Stimulated activated CD4-positive, alpha-beta T cell treated with anti-CD3 and anti-CD28 coated beads, Interleukin-4, amount 100 ng/mL, for 1 hour (primary cell): ENCODE measurements around the gene BCAS3.

Experiments used
- DNase-seq: peaks from one replicate; pipeline ENCODE4 v3.0.0-alpha.2; 2020

BCAS3 gene

DNA sequence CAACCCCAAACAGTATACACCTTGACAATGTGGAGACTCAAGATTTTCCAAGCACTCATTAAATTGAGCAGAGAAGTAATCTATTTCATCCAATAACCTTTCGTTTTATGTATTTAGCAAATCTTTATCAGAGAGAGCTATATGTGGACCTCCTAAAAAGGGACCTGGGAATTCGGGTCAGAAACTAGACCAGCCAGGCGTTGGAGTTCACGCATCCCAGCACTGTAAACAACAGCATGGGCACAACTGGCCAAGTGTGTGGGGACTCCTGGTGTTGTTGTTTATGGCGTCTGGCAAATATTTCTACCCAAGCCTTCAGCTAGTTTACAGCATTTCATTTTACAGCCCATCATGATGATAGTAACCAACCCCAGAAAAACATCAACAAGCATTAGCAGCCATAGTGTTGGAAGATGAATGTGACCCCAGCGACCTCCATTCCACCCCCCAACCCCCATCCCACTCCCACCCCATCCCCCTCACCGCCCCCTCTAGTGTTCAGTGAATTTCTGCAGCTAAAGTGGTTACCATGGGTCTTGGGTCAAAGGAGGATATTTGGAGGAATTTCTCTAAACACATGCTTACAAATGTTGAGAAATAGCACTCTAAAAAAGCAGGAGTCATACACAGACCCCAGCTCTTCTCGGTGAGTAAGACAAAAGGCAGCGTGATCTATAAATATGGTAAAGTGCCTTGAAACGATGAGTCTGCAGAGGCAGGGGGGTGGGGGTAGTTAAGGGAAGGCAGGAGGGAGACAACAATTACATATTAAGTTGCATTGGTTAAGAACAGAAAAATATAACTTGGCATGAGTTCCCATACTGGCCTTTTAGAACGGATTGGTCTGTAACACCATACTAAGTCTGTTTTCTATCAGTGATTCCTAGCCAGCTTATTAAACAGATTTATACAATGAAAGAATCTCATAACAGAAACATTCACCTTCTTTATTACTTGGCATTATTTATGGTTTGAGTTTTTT, 630.5 kb downstream of the BCAS3 start:
- DNase-seq, result no peak

DNA sequence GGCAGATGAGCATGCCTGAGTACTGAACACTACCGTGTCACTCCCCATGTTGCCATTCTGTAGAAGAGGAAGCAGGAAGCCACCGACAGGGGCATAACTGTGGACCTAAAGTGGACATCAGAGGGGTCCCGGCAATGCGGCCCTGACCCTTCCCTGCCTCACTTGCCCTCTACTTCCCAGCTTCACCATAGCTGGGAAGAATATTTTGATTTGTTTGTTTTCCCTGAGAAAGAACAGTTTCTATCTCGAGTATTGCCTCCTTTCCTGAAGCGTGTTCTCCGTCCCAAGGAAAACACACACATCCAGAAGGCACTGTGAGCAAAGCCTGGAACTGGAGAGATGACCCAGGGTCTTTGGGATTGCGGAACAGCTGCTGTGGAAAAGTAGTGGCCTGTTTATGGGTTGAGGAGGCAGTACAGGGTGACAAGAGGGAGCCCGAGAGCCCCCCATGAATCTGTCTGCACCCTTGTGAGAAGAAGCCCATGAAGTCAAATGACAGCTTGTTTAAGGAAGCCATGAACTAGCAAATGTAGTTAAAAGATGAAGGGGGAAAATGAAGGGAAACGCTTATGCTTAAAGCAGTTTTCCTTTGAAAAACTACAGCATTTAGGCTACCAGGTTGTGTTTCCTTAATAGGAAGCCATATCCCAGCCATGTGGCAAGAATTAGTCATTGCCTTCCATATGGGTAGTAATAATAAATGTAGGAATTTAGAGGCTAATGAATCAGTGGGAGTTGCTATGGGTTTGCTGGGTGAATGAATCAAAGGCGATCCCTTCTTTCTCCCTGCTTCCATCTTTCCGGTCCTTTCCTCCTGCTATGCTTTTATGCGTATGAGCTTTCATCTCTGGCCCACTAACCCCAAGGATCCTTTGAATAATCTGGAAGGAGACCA, 632.0 kb downstream of the BCAS3 start:
- no peak for DNase-seq

DNA sequence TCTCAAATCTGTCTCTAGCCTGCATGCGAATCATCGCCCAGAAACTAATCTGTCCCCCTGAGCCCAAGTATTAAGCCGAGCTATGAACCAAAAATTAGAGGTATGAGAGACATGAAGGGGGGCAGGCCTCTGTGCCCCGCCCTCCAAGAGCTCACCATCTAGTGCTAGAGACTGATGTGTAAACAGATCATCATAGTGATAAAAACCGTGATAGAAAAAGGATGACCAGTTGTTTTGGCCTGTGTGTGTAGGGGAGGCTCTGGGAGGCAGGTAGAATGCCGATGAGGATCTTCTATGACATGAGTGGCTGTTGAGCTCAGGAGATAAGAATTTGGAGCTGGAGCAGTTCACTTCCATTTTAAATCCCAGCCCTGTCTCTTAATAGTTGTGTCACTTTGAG, 632.9 kb downstream of the BCAS3 start:
- no peak for DNase-seq

DNA sequence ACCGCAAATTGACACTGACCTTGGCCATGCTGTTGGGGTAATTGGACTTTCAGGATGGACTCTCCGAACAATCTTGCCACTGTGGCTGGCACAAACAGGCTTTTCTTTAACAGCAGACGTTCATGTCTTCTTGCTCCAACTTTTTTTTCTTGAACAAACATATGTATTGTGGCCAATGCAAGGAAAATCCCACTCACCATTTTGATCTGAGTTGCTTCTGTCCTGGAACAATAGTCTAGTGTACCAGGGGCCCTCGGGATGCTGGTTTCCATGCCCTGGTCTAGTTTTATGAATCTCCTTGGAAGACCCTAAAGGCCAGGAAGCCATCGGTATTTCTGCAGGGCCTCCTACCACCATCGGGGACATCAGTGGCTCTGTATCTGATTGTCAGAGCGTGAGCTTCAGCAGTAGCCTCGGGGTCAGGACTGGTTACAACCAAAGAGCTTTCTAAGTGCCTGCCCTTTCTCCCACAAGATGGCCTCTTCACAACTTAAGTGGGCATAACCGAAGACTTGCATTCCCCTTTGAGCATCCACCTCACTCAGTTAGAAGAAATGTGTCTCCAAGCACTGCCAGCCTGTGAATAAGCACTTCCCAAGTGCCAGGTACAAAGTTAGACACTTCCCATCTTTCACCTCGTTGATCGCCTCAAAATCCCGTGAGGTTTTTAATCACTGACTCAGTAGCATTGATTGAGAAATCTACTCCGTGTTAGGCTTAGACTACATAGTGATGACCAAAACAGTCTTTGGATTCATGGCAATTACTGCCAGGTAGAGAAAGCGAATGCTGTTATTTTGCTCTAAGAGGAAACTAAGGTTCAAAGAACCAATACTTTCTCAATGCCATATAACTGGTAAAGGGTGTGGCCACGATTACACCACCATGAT, 635.0 kb downstream of the BCAS3 start:
- DNase-seq, result no peak

DNA sequence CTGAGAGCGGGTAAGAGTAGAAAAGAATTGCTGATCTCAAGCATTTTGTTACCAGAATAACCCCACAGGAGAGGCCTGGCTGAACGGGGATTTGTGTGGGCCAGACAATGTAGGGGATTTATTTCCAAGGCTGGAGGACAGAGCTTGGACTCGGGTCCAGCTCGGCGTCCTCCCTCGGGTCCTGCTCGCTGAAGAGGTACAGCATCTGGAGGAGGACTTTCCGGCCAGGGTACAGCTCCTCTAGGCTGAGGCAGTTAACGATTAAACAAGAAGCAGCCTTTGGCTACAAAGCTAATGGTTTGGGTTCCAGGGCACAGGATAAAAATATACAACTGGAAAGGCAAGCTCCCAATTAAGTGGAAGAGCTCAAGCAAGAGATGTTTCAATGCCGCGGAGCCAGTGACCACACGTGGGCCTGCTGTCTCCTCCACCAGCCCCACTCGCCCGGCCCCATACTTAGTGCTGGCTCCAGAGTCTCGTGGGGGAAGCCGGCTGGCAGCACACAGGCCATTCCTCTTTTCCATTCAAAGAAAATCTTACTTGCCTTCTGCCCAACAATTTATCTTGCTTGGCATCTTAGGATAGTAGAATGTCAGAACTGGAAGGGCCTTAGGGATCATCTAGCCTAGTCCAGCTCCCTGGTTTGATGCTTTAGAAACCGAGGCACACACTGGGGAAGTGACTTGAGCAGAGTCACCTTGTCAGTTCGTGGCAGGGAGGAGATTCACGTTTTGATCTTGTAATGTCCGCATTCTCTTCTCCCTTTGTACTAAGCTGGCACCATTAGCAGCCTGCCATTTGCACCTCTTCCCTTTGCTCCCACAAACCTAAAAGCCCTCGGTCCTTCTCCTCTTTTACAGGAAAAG, 636.0 kb downstream of the BCAS3 start:
- no peak for DNase-seq

DNA sequence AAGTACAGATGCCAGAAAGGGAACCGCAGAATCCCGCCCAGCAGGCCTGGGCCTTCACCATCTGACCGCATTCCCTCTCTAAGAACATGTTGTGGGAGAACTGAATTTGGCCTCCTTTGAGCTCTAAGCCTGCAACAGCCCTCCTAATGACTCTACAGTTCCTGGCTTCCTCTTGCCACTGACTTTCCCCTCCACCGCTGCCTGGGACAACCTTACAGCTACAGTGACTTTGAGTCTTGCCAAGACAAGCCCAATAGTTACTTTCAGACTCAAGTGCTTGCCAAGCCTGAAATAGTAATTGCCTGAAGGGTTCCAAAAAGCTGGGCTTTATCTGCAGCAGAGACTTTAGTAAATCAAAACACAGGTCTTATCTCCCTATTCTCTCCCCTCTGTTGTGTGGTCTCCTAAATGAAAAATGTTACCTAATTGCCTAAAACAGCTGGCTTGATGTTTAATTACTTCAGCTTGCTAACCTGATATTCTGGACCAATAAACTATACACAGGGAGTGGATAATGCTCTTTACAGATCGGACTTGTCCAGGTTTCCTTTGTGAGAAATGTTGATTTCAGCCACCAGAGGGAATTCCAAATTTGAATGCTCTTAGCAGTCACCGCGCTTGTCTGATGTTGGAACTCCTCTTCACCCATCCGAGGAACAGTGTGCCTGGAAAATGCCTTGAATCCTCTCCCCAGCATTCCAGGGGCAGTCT, 636.9 kb downstream of the BCAS3 start:
- no peak for DNase-seq

DNA sequence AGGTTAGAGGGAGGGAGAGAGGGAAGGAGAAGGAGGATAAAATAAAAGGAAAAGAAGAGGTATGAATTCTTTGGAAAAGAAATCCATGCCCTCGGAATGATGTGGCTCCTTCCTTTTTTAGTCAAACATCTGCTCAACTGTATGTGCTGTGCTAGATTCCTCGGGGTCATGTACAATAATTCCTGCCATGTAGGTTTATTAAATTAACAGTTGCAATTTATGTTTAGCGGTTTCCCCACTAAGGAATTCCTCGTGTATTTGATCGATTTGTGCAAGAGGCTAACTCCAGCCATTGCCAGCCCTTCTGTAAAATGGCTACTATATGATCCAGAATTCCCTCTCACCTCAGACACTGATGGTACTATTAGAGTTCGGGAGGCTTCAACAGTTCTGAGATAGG, 639.0 kb downstream of the BCAS3 start:
- no peak for DNase-seq

DNA sequence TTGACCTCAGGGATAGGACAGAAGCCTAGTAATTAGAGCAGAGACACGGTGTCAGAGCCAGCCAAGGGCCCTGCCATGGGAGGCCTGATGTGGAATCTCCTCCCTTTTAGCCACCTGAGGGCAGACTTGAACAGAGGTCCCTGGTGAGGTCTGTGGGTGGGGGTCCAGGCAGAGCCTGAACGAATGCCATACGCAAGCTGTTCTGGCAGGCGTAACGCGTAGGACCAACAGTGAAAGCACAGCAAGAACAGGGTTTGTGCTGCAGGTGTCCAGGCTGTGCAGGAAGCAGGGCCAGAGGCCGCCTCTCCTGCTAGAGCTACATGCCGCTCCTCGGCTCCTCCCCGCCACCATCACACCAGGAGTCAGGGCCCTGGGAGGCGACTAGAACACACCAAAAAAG, 640.1 kb downstream of the BCAS3 start:
- DNase-seq, result no peak

DNA sequence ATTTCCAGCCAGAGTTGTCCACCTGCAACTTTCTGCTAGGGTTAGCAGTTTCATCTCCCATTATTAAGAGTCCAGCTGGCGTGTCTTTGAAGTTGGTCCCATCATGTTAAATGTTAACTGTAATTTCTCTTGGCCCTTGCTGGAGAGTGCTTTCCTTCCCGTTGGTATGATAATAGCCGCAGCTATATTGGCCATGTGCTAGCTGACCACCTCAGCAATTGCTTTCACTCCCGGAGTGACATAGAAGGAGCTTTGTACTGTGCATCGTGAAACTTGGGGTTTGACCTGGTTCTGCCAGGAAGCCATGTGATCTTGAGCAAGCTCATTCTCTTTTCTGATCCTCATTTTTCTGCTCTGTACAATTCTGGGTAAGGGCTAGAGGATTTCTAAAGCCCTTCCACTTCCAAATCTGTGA, 641.0 kb downstream of the BCAS3 start:
- DNase-seq, result no peak

DNA sequence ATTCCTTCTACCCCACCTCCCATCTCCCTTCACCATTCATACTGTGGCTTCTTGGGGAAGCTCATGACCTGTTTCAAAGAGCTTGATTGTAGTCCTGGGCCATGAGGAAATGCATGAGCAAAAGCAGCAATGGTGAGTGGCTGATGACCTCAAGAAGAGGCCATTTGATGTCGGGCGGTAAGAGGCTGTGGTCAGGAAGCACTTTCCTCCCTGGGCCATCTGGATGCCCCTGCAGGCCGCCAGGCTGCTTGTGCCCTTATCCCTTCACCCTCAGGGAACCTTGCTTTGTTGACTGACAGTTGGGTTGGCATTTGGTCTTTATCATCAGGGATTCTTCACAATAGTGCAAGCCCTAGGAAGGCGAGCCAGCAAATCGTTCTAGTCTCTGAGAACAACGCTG, 643.7 kb downstream of the BCAS3 start:
- no peak for DNase-seq

DNA sequence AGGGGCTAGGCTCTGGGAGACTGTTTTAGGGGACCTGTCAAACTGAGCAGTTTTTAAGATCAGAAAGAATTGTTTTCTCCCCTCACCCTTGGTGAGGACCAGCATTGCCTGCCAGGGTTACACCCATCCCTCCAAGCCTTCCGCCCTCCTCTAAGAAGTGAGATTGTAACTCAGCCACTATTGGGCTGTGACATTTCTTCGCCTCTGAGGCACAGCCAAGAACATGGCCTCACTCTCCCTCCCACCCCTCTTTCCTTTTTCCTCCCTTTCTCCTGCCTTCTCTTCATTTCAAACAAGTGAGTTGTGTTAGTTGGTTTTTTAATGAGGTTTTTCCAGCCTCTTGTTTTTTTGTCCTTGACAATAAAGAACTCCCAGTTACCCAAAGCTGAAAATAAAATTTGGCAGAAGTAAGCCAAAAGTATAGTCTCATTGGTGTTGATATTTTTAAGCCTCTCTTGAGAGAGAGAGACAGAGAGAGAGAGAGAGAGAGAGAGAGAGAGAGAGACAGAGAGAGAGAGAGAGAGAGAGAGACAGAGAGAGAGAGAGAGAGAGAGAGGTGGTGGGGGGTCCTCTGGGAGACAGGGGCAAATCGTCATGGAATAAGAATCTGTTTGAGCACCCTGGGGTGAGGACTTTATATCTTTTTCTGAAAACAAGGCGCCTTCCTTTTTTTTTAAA, 644.8 kb downstream of the BCAS3 start:
- DNase-seq, result no peak

DNA sequence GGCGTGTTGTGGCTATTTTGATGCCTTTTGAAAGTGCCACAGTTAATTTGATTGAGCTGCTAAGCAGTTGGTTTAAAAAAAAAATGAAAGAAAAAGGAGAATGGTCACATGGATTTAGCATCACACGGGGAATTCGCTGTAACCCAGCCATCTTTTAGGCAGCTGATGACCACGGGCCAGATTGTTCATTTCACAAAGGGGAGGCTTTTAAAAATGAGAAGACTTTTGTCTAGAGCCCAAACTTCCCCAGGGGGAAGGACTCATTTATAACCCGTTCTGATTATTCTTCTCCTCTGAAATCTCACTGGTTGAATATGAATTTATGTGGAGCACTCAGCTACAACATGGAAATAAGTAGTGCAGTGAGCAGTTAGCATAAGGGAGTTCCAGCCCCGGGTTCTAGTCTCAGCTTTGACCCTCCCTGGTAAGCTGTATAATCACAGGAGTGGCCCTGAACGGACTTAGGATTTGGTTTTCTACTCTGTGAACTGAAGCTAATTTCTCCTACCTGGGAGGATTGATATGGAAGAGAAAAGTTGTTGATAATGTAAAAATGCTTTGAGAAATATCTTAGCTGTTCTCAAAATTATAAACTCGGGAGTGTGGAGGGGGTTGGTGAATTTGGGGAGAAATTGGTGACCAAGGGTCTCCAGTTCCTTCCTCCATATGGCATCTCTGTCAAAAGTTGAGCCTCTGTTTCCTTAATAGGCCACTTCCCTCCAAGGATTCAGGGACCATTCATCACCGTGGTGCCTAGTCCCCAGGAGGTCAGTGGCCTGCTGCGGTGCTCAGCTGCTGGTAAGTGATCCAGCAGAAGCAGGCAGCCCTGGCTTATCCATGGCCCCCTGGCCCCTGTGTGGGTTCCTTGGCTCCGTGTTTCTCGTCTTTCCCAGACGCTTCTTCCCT, 645.6 kb downstream of the BCAS3 start:
- DNase-seq, result no peak

DNA sequence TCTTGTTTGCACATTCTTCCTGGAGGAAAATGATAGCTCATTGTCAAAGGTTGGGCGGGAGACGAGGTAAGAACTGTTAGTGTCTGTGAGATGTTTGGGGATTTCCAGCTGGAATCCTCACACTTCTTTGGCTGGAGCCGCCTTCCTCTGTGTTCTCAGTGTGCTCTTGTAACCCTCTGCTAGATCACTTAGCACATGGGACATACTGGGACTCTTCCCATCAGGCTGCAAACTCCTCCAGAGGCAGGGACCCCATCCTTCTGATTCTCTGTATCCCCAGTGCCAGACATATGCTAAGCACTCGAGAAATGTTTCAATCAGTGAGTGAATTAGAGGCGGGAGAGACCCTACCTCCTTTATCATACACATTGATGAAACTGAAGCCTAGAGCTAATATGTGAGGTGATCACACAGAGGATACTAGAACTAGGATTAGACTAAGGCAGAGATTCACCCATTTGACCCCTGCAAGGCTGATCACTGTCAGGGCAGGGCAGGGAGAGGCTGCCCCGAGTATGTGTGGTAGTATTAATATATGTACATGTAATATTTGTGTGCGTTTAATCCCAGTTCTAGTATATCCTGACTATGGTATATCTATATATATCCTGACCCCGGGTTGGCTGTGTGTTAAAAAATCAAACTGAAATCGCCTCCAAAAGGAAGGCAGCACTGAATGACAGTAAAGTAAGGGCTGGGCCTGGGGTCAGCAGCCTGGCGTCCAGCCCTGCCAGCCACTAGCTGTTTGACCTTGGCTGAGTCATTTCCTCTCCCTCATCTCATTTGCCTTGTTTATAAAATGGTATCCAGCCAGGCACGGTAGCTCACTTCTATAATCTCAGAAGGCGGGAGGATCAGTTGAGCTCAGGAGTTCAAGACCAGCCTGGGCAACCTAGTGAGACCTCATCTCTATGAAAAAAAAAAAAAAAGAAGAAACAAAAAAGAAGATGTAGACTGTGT, 646.5 kb downstream of the BCAS3 start:
- DNase-seq, result no peak

DNA sequence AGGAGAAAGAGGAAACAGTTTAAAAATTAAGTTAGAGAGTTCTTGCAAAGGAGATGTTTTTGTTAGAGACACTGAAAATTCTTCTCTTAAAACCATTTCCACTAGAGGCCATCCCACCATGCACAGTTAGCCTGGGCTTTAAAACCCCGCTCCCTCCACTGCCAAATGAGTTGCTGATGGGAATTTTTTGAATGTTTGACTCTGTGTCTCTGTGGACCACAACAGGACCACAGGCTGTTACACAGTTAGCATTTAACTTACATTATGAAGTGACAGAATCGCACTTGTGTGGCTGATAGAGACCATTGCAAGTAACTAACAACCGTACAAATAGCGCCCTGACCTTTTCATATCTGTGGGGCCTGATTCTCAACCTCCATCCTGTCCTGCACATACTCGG, 647.3 kb downstream of the BCAS3 start:
- no peak for DNase-seq

DNA sequence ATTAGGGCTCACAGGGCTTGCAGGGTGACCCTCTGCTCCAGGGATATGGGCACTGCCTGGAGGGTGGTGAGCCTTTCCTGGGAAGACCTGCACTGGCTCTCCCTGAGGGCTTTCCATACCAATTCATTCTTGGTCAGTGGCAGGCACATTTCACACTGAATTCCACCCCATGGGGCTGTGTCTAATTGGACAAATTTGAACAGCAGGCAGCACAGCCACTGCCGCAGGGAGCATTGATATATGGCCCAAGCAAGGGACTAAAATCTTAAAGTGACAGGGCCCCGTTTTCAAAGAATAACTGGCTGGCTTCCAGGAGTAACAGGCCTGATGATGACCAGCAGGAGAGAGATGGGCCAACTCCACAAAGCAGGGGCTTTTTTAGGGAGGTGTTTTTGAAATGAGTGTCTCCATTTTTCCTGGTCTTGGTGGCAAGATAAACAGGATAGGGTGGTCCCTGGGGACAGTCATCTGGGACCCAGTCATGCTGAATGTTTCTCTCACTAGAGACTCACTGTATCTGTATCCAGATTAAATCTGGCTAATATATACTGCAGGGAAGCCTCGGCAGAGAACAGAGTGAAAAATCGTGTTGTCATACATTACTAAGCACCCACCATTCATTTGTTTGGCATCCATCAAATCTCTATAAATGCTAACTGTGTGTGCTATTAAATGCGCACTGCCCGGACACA, 647.9 kb downstream of the BCAS3 start:
- DNase-seq, result no peak

DNA sequence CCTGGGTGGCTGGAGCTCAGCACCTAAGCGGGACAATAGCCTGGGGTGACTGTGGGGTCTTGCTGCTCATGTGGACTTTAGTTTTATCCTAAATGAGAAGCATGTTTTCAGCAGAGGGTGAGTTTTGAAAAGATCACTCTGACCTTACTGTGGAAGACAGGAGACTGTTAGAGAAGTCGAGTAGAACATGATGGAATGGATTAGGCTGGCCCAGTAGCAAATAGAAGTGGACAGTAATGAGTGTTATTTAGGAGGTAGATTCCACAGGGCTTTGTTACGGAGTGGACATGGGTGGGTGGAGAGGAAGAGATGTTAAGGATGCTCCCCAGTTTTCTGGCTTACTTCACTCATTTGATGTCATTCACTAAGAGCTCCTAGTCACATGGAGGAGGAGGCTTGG, 648.7 kb downstream of the BCAS3 start:
- DNase-seq, result no peak

DNA sequence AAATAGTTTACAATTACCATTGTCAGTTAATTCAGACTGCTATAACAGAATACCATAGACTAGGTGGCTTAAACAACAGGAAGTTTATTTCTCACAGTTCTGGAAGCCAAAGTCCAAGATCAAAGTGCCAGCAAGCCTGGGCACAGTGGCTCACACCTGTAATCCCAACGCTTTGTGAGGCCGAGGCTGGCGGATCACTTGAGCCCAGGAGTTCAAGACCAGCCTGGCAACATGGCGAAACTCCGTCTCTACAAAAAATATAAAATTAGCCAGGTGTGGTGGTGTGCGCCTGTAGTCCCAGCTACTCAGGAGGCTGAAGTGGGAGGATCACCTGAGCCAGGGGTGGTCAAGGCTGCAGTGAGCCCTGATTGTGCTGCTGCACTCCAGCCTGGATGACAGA, 650.7 kb downstream of the BCAS3 start:
- DNase-seq, result no peak
